ENCODE results near the gene CACTIN. TPM values are rescaled to one million over a fixed set of nuclear protein-coding genes. Genes with fewer than 3 reads are reported as not detected.

Gene CACTIN
- total and polyA plus RNA-seq, 2 of the 8 experiments (the other 6 are each of a cell fraction or from before 2014, with no cell fraction given) = 25.8 to 29.9 TPM

DNA sequence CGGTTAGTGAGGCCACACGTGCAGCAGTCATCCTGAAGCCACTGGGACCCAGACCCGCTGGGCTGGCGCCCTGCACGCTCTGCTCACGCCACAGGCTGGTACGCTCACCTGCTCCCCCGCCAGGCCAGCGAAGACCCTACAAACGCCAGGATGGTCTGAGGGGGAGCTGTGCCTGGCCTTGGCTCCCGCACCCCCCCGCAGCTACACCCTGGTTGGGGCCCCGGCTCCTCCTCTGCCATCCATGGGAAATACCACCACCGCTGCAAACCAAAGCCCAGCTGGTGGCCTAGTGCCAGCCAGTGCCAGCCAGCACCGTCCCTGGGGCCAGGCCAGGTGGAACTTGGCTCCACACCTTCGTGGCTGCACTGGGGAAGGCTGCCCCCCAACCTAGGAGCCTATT is 23.3 kb upstream of the CACTIN start:
- no peak overlapping the region for H2BK5ac ChIP-seq (ENCODE audit: low read depth, low read length)
- peaks cover 3 to 6% of the 10 kb centered on the region in 2 experiments for H4K20me1 ChIP-seq (replicated peaks in 1 of 2; ENCODE audit: control insufficient read depth in 1 of 2, insufficient read depth in 2 of 2, low read length in 2 of 2)
- no peak overlapping the region for H3K9ac ChIP-seq (replicated peaks in 1 of 4; ENCODE audit: extremely low read depth in 1 of 4, low read depth in 3 of 4, low read length in 3 of 4)
- H3K23me2 ChIP-seq (ENCODE audit: low read depth, low read length) = no peaks in the 10 kb centered on the region
- no peaks in the 10 kb centered on the region for H3K79me1 ChIP-seq (ENCODE audit: low read depth, low read length)
- no peak overlapping the region for H3K27ac ChIP-seq (ENCODE audit: low read depth, low read length)
- no peak overlapping the region for H2AFZ ChIP-seq (ENCODE audit: low read length)
- H3K9me3 ChIP-seq (ENCODE audit: insufficient read depth in 2 of 2, low read depth in 1 of 2, low read length in 1 of 2) = no peaks in the 10 kb centered on the region
- no peak overlapping the region for H3K4me2 ChIP-seq (ENCODE audit: insufficient read depth in 1 of 2, low read depth in 2 of 2, low read length in 2 of 2)
- FAIRE-seq (no peak), DNase-seq (ENCODE audit: low read depth in 1 of 2, low spot score in 2 of 2) (peak in 1 of 2 experiments; percentile 54)
- peaks cover 2 to 19% (median 6%) of the 10 kb centered on the region in 4 experiments; a peak in 5 of 8 replicates for H3K36me3 ChIP-seq (ENCODE audit: control insufficient read depth in 2 of 4, insufficient read depth in 4 of 4, low read length in 3 of 4)
- H3K4ac ChIP-seq (replicated peaks; ENCODE audit: insufficient read length, low read depth, low read length) = no peak overlapping the region
- H2BK12ac ChIP-seq (ENCODE audit: low read depth, low read length) = no peak overlapping the region
- no peak overlapping the region for H4K8ac ChIP-seq (ENCODE audit: extremely low read depth, insufficient read depth, low read length)
- ChIA-PET POLR2A (ENCODE audit: partially characterized antibody) (no interaction called here), CTCF (ENCODE audit: partially characterized antibody) (interaction anchor here (0.6 to 2.0 kb wide), 14 partner anchors 9 to 168 kb away, joined by 3 to 10 read pairs (median 4); partner anchors contain the start of genes GIPC3 and TJP3)
- no peak overlapping the region for H4K91ac ChIP-seq (replicated peaks; ENCODE audit: insufficient read length, low read length)
- no peak overlapping the region for H3K18ac ChIP-seq (ENCODE audit: extremely low read depth, low read length)
- H2BK20ac ChIP-seq (ENCODE audit: low read length) = no peak overlapping the region
- no peak overlapping the region for H3K56ac ChIP-seq (replicated peaks; ENCODE audit: insufficient read length, low read depth, low read length)
- no peak overlapping the region for H2BK15ac ChIP-seq (ENCODE audit: low read length)
- TF ChIP-seq POU5F1 (IDR thresholded peaks at IDR 0.05; ENCODE audit: low read depth, low read length) = no peak
- TF ChIP-seq, protein P1, sequence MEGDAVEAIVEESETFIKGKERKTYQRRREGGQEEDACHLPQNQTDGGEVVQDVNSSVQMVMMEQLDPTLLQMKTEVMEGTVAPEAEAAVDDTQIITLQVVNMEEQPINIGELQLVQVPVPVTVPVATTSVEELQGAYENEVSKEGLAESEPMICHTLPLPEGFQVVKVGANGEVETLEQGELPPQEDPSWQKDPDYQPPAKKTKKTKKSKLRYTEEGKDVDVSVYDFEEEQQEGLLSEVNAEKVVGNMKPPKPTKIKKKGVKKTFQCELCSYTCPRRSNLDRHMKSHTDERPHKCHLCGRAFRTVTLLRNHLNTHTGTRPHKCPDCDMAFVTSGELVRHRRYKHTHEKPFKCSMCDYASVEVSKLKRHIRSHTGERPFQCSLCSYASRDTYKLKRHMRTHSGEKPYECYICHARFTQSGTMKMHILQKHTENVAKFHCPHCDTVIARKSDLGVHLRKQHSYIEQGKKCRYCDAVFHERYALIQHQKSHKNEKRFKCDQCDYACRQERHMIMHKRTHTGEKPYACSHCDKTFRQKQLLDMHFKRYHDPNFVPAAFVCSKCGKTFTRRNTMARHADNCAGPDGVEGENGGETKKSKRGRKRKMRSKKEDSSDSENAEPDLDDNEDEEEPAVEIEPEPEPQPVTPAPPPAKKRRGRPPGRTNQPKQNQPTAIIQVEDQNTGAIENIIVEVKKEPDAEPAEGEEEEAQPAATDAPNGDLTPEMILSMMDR (IDR thresholded peaks at IDR 0.05; ENCODE audit: control extremely low read depth in 1 of 3, insufficient read depth in 1 of 3, low read depth in 1 of 3, low read length in 3 of 3) = peak in 2 of 3 experiments; percentile 26 to 47; a peak in 3 of 4 replicates
- no peaks in the 10 kb centered on the region for H3K27me3 ChIP-seq (replicated peaks in 1 of 4; ENCODE audit: control insufficient read depth in 3 of 4, extremely low read depth in 1 of 4, insufficient read depth in 3 of 4, low read length in 3 of 4)
- H3K23ac ChIP-seq (ENCODE audit: insufficient read length) = no peak overlapping the region
- H2AK5ac ChIP-seq (ENCODE audit: low read depth, low read length) = no peak overlapping the region
- H3K4me3 ChIP-seq (ENCODE audit: extremely low read depth in 1 of 4, insufficient read depth in 2 of 4, low read depth in 3 of 4, low read length in 4 of 4) = no peak overlapping the region
- H3K14ac ChIP-seq (ENCODE audit: insufficient read length) = no peak overlapping the region
- 90% methylated on average over 16 of the region's 16 CpGs; no CpG with 5 or more reads in 1 of the 2 experiments for WGBS, 2 experiments (ENCODE audit: extremely low coverage in 1 of 2, insufficient coverage in 1 of 2, insufficient read length in 1 of 2, insufficient replicate concordance in 2 of 2, low coverage in 1 of 2, low lambda C conversion rate in 2 of 2, missing lambda C conversion rate in 1 of 2)
- no peak overlapping the region for H4K5ac ChIP-seq (ENCODE audit: insufficient read length, low read depth, low read length)
- H2BK120ac ChIP-seq (replicated peaks; ENCODE audit: low read depth, low read length) = no peak overlapping the region
- no peaks in the 10 kb centered on the region for H3K79me2 ChIP-seq (ENCODE audit: control insufficient read depth in 1 of 2, insufficient read depth in 2 of 2, low read length in 2 of 2)
- no peaks in the 10 kb centered on the region for H3K4me1 ChIP-seq (replicated peaks in 1 of 4; ENCODE audit: control insufficient read depth in 3 of 4, insufficient read depth in 4 of 4, low read length in 3 of 4)
